HCT116 (cell line): ENCODE measurements around the gene KRTAP5-2. TPM values are rescaled to one million over a fixed set of nuclear protein-coding genes. Genes with fewer than 3 reads are reported as not detected.

ENCODE experiments used
- ATAC-seq: fragments of 200-7000 bp; cut with Tn5 transposase; 2 replicates; pipeline ENCODE4 v1.9.1; 2020; ENCODE audit warnings: mild to moderate bottlenecking, moderate library complexity
- BruUV-seq: library from RNA; stranded (reverse); fragments of 400-500 nt; replicated peaks from 2 replicates; lab custom pipeline; 2021; lab: Mats Ljungman, UMichigan
- CTCF ChIA-PET: fragments of 300-600 bp; sonication (Branson Sonifier 250); formaldehyde crosslinking; loops from one replicate; lab custom pipeline; 2021; ENCODE audit warnings: antibody characterized with exemption; lab: Charles Lee
- POLR2A ChIA-PET: fragments of 300-600, 350-600 bp; sonication (Branson Sonifier 250); formaldehyde crosslinking; loops from one replicate; lab custom pipeline; 2021; ENCODE audit warnings: antibody characterized with exemption; lab: Charles Lee
- RAD21 ChIA-PET, 2 experiments: fragments of 300-600 bp; sonication (Branson Sonifier 250); formaldehyde crosslinking; loops; one replicate each; lab custom pipeline; 2023; ENCODE audit warnings: low total read pairs in 2 of 2; ENCODE audit not compliant: uncharacterized antibody in 2 of 2, unreplicated experiment in 2 of 2, low non-redundant PET in 1 of 2; lab: Charles Lee
- DNase-seq: peaks from one replicate; pipeline ENCODE4 v3.0.0-alpha.2; 2010; ENCODE audit warnings: low read depth, low spot score
- H2AFZ ChIP-seq: fragments of 200-600 bp; shearing (Covaris generic), sonication (generic); 2 replicates; pipeline ENCODE4 v1.6.1; 2017; ENCODE audit warnings: low read depth, mixed run types, mixed read lengths, antibody characterized with exemption, low read length; ENCODE audit not compliant: poor library complexity, severe bottlenecking
- H3K27ac ChIP-seq: 2 replicates; pipeline ENCODE4 v1.5.1; 2012; ENCODE audit warnings: low read depth, low read length
- H3K27me3 ChIP-seq: fragments of 200-600 bp; sonication (generic); 2 replicates; pipeline ENCODE4 v1.6.1; 2016; ENCODE audit warnings: mixed run types, low read length, mixed read lengths; ENCODE audit not compliant: insufficient read depth
- H3K36me3 ChIP-seq, 2 experiments: fragments of 200-500 bp in 1 of 2; fragments of 200-600 bp in 1 of 2; sonication (Bioruptor generic) in 1 of 2; sonication (generic) in 1 of 2; 2 replicates each; pipeline versions ENCODE4 v1.5.1 to v1.6.1; 2014 to 2016; ENCODE audit warnings: low read length in 2 of 2, inconsistent platforms in 1 of 2, mixed read lengths in 1 of 2, mixed run types in 1 of 2; ENCODE audit not compliant: insufficient read depth in 2 of 2, control insufficient read depth in 1 of 2
- H3K4me1 ChIP-seq, 2 experiments: fragments of 200-600 bp in 1 of 2; sonication (generic) in 1 of 2; 2 replicates each; pipeline versions ENCODE4 v1.5.1 to v1.6.1; 2012 to 2017; ENCODE audit warnings: low read length in 2 of 2, inconsistent platforms in 1 of 2, mild to moderate bottlenecking in 1 of 2, mixed read lengths in 1 of 2, mixed run types in 1 of 2, moderate library complexity in 1 of 2; ENCODE audit not compliant: insufficient read depth in 2 of 2, control insufficient read depth in 1 of 2
- H3K4me2 ChIP-seq: fragments of 200-600 bp; sonication (generic); 2 replicates; pipeline ENCODE4 v1.6.1; 2017; ENCODE audit warnings: mixed run types, low read length, mixed read lengths
- H3K4me3 ChIP-seq, 2 experiments: fragments of 200-600 bp in 1 of 2; sonication (generic) in 1 of 2; replicated peaks in 1 of 2; 2 replicates each; pipeline ENCODE4 v1.5.1; 2011 to 2016; ENCODE audit warnings: low read length in 2 of 2, control low read depth in 1 of 2, low read depth in 1 of 2, mild to moderate bottlenecking in 1 of 2, mixed read lengths in 1 of 2, mixed run types in 1 of 2
- H3K79me2 ChIP-seq: fragments of 200-600 bp; sonication (generic); 2 replicates; pipeline ENCODE4 v1.6.1; 2017; ENCODE audit warnings: mild to moderate bottlenecking, mixed run types, low read length, moderate library complexity, mixed read lengths; ENCODE audit not compliant: insufficient read depth
- H3K9ac ChIP-seq: fragments of 200-600 bp; sonication (generic); 2 replicates; pipeline ENCODE4 v1.6.1; 2016; ENCODE audit warnings: low read length, mixed read lengths
- H3K9me2 ChIP-seq: fragments of 200-600 bp; sonication (generic), shearing (Covaris generic); 2 replicates; pipeline ENCODE4 v1.6.1; 2017; ENCODE audit warnings: mixed run types, mild to moderate bottlenecking, moderate library complexity; ENCODE audit not compliant: insufficient read depth
- H3K9me3 ChIP-seq, 2 experiments: fragments of 200-500 bp in 1 of 2; fragments of 200-600 bp in 1 of 2; sonication (Bioruptor generic) in 1 of 2; sonication (generic) in 1 of 2; 2 replicates each; pipeline ENCODE4 v1.6.1; 2014 to 2017; ENCODE audit warnings: low read length in 2 of 2, mixed read lengths in 2 of 2, inconsistent platforms in 1 of 2, low read depth in 1 of 2, mild to moderate bottlenecking in 1 of 2, mixed run types in 1 of 2, moderate library complexity in 1 of 2; ENCODE audit not compliant: control insufficient read depth in 1 of 2, insufficient read depth in 1 of 2
- H4K20me1 ChIP-seq: fragments of 200-600 bp; sonication (generic), shearing (Covaris generic); 2 replicates; pipeline ENCODE4 v1.6.1; 2017; ENCODE audit warnings: mixed run types, mild to moderate bottlenecking, moderate library complexity; ENCODE audit not compliant: insufficient read depth
- ATF3 ChIP-seq: IDR thresholded peaks from 2 replicates; pipeline ENCODE4 v1.6.1; 2012
- CBX3 ChIP-seq: IDR thresholded peaks from 2 replicates; pipeline ENCODE4 v1.6.1; 2012; ENCODE audit warnings: low read depth
- CTCF ChIP-seq, 3 experiments: fragments of 200-600 bp in 1 of 3; sonication (generic) in 1 of 3; IDR thresholded peaks in 2 of 3; conservative IDR thresholded peaks in 1 of 3; 2 replicates each; pipeline ENCODE4 v1.5.1; 2012 to 2017; ENCODE audit warnings: low read depth in 2 of 3, low read length in 2 of 3, antibody characterized with exemption in 1 of 3, borderline replicate concordance in 1 of 3, control low read depth in 1 of 3, mild to moderate bottlenecking in 1 of 3, mixed read lengths in 1 of 3, mixed run types in 1 of 3, moderate library complexity in 1 of 3; ENCODE audit not compliant: insufficient read depth in 1 of 3
- EGR1 ChIP-seq: IDR thresholded peaks from 2 replicates; pipeline ENCODE4 v1.6.1; 2012; ENCODE audit warnings: low read depth
- ELF1 ChIP-seq: IDR thresholded peaks from 2 replicates; pipeline ENCODE4 v1.6.1; 2012; ENCODE audit warnings: low read depth, borderline replicate concordance
- EZH2phosphoT487 ChIP-seq: fragments of 200-600 bp; IDR thresholded peaks from 2 replicates; pipeline ENCODE4 v1.6.1; 2018; ENCODE audit warnings: antibody characterized with exemption, borderline replicate concordance
- JUND ChIP-seq: IDR thresholded peaks from 2 replicates; pipeline ENCODE4 v1.6.1; 2012
- REST ChIP-seq: IDR thresholded peaks from 2 replicates; pipeline ENCODE4 v1.6.1; 2012; ENCODE audit warnings: low read depth
- SP1 ChIP-seq: IDR thresholded peaks from 2 replicates; pipeline ENCODE4 v1.6.1; 2012; ENCODE audit warnings: low read depth
- SRF ChIP-seq: IDR thresholded peaks from 2 replicates; pipeline ENCODE4 v1.6.1; 2012; ENCODE audit warnings: low read depth
- TCF7L2 ChIP-seq: IDR thresholded peaks from 2 replicates; pipeline ENCODE4 v1.7.0; 2011; ENCODE audit warnings: borderline replicate concordance, inconsistent platforms; ENCODE audit not compliant: insufficient read depth, insufficient read length; ENCODE audit errors: extremely low read depth
- YY1 ChIP-seq: IDR thresholded peaks from 2 replicates; pipeline ENCODE4 v1.6.1; 2011; ENCODE audit warnings: low read length, low read depth, moderate library complexity, mild to moderate bottlenecking; ENCODE audit not compliant: insufficient replicate concordance; ENCODE audit errors: extremely low read depth
- ZBTB33 ChIP-seq: IDR thresholded peaks from 2 replicates; pipeline ENCODE4 v1.6.1; 2011; ENCODE audit warnings: mild to moderate bottlenecking, low read length, moderate library complexity; ENCODE audit not compliant: insufficient replicate concordance; ENCODE audit errors: extremely low read depth
- ZNF274 ChIP-seq: fragments of 200-500 bp; sonication (Bioruptor generic); IDR thresholded peaks from 2 replicates; pipeline ENCODE4 v1.6.1; 2014; ENCODE audit warnings: mild to moderate bottlenecking, low read depth, low read length, inconsistent platforms
- intact Hi-C: fragments of 100-400 bp; cut with micrococcal nuclease; formaldehyde crosslinking; loops from 2 replicates; pipeline ENCODE4 v1.10.0; 2022
- total RNA-seq: library from RNA; stranded (reverse); gene quantifications from one replicate; pipeline ENCODE4 v1.2.1, GENCODE V29; 2021; ENCODE audit not compliant: unreplicated experiment

KRTAP5-2 gene
- total RNA-seq, 1 experiment from 2014 or later: not detected

- TF ChIP-seq YY1: no peak
- TF ChIP-seq ZNF274: no peak
- no peak for TF ChIP-seq EZH2phosphoT487
- no peak for TF ChIP-seq CBX3
- TF ChIP-seq ZBTB33: no peak
- TF ChIP-seq ELF1: no peak
- no peak for TF ChIP-seq SP1
Observed at GRCh38 chr11:1600626-1601025, 2.5 kb upstream of the KRTAP5-2 start (continued).

GRCh38 chr11:1598816-1599215 is 722 bp upstream of the KRTAP5-2 start:
- H2AFZ ChIP-seq: no peak overlapping the region
- no peak overlapping the region for H3K4me2 ChIP-seq
- no peak for ATAC-seq
- H3K9me2 ChIP-seq: no peaks in the 10 kb centered on the region
- no peak overlapping the region for H3K9ac ChIP-seq
- ChIA-PET CTCF (interaction anchor here (1.2 kb wide), 1 partner anchor 52 kb away, joined by 3 read pairs; no protein-coding TSS in a partner anchor), RAD21 (no interaction called here), POLR2A (no interaction called here)
- BruUV-seq: no TSS peak
- no peak overlapping the region for H3K27ac ChIP-seq
- peaks cover 0 to 3% of the 10 kb centered on the region in 2 experiments; a peak in 1 of 4 replicates for H3K4me1 ChIP-seq
- no peak for DNase-seq
- H3K27me3 ChIP-seq: peaks cover 19% of the 10 kb centered on the region; the same call in 1 of the 2 replicates
- H4K20me1 ChIP-seq: no peaks in the 10 kb centered on the region
- no peak overlapping the region for H3K4me3 ChIP-seq
- H3K79me2 ChIP-seq: no peaks in the 10 kb centered on the region
- H3K9me3 ChIP-seq: no peaks in the 10 kb centered on the region
- no peaks in the 10 kb centered on the region for H3K36me3 ChIP-seq
- intact Hi-C loops: no loop called here
- TF ChIP-seq SRF (no peak), ZBTB33 (no peak), ZNF274 (no peak), EGR1 (no peak), CTCF (IDR thresholded peaks at IDR 0.05 in 2 of 3, conservative IDR thresholded peaks at IDR 0.05 in 1 of 3; ENCODE audit: borderline replicate concordance in 1 of 3, insufficient read depth in 1 of 3, low read depth in 2 of 3, low read length in 2 of 3) (no peak), YY1 (no peak), TCF7L2 (no peak), JUND (no peak), ATF3 (no peak), REST (no peak)
